GM13977 (cell line): ENCODE results near the gene MAPK1.

Experiments
- DNase-seq: peaks from one replicate; pipeline ENCODE4 v3.0.0; 2012; ENCODE audit warnings: low spot score
- in situ Hi-C: fragments of 300-500 bp; cut with MboI; formaldehyde crosslinking; loops from one replicate; pipeline ENCODE4 v1.12.0; 2022; ENCODE audit warnings: low sequenced_read_pairs, low pct_unique_long_range_greater_than_20kb, mixed read lengths, inconsistent platforms; ENCODE audit not compliant: unreplicated experiment
- TF ChIP-seq, protein P1 (sequence below): IDR thresholded peaks from 2 replicates; pipeline ENCODE4 v1.5.1; 2012; ENCODE audit warnings: mild to moderate bottlenecking, control low read depth; ENCODE audit not compliant: insufficient read depth; ENCODE audit errors: extremely low read depth, missing control alignments

MAPK1 gene

DNA sequence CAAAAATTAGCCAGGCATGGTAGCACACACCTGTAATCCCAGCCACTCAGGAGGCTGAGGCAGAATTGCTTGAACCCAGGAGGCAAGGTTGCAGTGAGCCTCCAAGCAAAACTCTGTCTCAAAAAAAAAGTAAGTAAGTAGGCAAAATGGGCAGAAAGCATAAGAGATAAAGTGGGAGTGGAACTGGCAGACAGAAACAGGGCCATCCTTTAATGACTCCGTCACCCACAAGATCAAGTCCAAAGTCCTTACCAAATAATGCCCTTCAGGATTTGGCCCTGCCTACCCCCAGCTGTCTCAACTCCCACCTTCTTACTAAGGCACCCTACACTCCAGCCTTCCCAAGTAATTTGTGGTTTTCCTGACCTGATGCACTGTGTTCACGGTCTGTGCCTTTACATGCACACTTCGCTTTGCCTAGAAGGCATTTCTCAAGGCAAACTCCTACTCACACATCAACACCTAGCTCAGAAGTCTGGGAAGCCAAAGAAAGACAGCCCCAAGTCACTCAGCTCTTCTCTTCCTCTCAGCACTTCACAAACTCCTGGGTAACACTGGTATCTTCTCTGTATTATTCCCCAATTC, 6.1 kb downstream of the MAPK1 start:
- no peak for DNase-seq
- TF ChIP-seq, protein P1, sequence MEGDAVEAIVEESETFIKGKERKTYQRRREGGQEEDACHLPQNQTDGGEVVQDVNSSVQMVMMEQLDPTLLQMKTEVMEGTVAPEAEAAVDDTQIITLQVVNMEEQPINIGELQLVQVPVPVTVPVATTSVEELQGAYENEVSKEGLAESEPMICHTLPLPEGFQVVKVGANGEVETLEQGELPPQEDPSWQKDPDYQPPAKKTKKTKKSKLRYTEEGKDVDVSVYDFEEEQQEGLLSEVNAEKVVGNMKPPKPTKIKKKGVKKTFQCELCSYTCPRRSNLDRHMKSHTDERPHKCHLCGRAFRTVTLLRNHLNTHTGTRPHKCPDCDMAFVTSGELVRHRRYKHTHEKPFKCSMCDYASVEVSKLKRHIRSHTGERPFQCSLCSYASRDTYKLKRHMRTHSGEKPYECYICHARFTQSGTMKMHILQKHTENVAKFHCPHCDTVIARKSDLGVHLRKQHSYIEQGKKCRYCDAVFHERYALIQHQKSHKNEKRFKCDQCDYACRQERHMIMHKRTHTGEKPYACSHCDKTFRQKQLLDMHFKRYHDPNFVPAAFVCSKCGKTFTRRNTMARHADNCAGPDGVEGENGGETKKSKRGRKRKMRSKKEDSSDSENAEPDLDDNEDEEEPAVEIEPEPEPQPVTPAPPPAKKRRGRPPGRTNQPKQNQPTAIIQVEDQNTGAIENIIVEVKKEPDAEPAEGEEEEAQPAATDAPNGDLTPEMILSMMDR = no peak
- in situ Hi-C loops = no loop called here

DNA sequence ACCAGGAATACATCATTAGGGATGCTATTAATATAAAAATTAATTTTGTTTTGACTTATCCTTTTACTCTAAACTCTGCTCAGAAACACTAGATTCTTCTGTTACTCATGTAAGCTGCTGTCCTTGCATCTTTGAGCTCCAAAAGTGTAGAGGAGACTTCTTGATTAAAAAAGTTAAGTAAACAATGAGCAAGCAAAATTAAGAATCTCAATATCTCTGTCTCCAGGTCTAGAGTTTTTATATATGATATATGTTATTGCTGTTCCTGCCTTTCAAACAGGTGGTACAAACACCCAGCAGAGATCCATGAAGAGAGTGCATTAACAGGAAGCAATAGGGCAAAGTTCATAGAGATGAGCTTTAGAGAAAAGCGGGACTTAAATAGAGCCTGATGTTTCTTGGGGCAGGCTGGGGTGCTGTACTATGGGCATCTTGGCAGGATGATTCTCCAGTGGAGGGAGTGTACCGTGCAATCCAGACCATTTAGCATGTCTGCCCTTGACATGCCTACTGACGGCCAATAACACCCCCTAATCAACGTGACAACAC, 6.9 kb downstream of the MAPK1 start:
- in situ Hi-C loops = no loop called here
- no peak for DNase-seq
- TF ChIP-seq, protein P1 = no peak

GRCh38 chr22:21858025-21858764, 9.2 kb downstream of the MAPK1 start:
- TF ChIP-seq, protein P1 = no peak
- in situ Hi-C loops = no loop called here
- no peak for DNase-seq

GRCh38 chr22:21857481-21857914, 9.9 kb downstream of the MAPK1 start:
- DNase-seq = peak; percentile 63
- TF ChIP-seq, protein P1 = no peak
- in situ Hi-C loops = no loop called here

DNA sequence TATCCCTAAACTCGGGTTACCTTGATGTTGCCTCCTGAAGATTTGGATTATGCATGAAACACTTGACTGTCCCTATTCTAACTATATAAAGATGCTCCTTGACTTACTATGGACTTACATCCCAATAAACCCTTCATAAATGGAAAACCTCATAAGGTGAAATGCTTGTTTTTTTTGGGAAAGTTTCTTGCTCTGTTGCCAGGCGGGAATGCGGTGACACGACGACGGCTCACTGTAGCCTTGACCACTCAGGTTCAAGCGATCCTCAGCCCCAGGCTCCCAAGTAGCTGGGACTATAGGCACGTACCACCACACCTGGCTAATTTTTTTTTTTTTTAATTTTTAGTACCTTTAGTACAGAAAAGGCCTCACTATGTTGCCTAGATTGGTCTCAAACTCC, 10.6 kb downstream of the MAPK1 start:
- TF ChIP-seq, protein P1 = no peak
- in situ Hi-C loops = no loop called here

DNA sequence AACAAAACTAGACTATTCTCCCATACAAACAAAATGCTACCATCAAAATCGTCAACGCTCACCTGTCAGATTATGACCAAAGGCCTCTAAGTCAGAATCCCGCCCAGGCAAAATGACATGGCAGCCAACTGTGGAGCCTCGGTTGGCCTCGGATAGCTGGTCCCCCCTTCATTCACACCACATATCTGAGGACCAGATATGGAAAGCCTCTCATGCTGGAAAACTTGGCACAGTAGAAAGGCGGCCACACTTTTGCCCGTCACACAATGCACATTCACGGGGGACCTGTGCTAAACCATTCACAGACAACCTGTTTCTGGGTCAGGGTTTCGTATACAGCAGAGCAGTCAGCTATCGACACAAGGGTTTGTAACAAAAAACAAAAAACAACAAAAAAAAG, 11.2 kb downstream of the MAPK1 start:
- no peak for DNase-seq
- in situ Hi-C loops = no loop called here
- TF ChIP-seq, protein P1 = no peak

More for the DNA sequence above, 10.6 kb downstream of the MAPK1 start:
- no peak for DNase-seq
